NCI-H1436 (cell line): Measurements from ENCODE around the gene NVL.

Experiments
- DNase-seq: peaks from one replicate; lab custom pipeline; 2025; lab: John Stamatoyannopoulos, UW

The NVL gene

DNA sequence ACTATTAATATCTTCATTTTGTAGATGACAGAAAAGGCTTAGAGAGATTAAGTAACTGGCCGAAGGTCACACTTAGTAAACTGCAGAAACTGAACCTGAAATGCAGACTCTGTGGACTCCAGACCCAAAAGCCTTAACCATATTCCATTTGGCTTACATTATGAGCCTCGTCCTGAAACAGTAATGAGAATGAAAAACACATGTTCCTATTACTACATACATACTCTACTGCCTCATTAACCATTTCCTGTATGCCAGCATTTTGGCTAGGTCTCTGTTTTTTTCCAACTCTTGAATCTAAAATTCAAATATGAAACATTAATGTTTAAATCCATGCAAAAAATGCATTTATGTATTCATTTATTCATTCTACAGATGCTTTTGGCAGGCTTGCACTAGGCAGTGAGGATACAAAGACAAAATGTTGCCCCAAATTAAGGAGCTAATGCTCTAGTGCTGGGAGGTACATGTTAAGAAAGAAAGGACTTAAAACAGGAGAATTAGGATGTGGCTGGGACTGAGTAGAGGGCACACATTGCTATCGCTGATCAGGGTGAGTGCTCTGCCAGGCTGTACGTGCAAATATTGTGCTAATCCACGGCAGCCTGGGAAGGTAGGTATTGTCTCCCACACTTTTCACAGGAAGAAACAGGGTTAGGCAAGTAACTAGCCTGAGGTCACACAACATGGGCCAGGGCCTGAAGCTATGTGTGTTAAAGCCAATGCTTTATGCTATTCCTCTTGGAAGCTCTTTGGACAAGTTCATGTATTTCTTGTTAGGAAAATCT, 133.0 kb downstream of the NVL start:
- DNase-seq = no peak

DNA sequence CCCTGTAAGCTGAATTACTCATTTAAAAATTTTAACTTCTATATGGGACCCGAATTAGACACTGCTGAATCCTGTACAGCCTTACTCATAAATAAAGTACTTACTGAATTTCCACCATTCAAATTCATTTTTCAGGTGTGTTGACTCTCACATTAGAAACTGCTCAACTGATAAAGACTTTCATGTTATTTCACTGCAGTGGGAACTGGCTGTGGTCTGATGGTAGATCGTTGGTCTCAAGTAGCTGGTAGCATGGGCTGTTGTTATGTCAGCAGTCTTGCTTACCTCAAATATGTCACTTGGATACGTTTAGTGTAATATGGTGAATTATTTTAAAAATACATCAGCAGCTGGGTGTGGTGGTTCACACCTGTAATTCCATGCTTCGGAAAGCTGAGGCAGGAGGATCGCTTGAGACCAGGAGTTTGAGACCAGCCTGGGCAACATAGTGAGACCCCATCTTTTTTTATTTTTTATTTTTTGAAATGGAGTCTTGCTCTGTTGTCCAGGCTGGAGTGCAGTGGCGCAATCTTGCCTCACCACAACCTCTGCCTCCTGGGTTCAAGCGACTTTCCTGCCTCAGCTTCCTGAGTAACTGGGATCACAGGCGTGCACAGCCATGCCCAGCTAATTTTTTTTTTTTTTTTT, 136.5 kb downstream of the NVL start:
- DNase-seq = no peak

DNA sequence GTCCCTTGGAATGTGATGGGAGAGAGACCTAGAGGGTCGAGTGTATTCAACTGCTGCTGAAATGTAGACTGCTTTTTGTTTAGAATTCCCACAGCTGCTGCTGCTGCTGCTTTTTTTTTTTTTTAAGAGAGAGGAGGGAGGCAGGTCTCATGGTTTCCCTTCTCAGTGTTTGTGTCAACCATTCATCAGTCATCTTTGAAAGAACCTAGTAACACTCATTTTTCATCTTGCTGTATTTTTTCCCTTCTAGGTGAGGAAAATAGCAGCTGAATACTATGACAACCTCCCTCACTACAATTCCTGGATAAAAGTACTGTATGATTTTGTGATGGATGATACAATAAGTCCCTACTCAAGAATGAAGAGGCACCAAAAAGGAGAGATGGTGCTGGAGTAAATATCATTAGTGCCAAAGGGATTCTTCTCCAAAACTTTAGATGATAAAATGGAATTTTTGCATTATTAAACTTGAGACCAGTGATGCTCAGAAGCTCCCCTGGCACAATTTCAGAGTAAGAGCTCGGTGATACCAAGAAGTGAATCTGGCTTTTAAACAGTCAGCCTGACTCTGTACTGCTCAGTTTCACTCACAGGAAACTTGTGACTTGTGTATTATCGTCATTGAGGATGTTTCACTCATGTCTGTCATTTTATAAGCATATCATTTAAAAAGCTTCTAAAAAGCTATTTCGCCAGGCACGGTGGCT, 137.7 kb downstream of the NVL start:
- no peak for DNase-seq

DNA sequence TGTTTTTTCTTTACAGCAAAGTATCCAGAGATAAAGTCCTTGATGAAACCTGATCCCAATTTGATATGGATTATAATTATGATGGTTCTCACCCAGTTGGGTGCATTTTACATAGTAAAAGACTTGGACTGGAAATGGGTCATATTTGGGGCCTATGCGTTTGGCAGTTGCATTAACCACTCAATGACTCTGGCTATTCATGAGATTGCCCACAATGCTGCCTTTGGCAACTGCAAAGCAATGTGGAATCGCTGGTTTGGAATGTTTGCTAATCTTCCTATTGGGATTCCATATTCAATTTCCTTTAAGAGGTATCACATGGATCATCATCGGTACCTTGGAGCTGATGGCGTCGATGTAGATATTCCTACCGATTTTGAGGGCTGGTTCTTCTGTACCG, 140.4 kb downstream of the NVL start:
- DNase-seq = no peak

DNA sequence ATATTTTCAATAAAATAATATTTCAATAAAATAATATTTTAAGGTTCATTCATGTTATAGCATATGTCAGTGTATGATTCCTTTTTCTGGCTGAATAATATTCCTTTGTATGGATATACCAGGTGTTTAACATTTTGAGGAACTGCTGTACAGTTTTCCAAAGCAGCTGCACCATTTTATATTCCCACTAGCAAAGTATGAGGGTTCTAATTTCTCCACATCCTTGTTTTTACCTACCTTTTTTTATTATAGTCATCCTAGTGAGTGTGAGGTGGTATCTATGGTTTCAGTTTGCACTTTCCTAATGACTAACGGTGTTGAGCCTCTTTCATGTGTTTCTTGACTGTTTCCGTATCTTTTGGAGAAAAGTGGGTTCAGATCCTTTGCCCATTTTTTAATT, 141.7 kb downstream of the NVL start:
- no peak for DNase-seq

DNA sequence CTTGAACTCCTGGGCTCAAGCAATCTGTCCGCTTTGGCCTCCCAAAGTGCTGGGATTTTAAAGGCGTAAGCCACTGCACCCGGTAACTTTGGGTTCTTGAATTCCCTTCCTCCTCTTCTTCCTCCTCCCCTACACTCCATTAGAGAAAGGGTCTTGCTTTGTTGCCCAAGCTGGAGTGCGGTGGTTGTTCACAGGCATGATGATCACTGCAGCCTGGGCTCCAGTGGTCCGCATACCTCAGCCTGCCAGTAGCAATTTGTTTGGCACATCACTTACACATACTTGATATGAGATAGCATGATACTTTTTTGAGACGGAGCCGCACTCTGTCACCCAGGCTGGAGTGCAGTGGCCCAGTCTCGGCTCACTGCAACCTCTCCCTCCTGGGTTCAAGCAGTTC, 144.8 kb downstream of the NVL start:
- no peak for DNase-seq

DNA sequence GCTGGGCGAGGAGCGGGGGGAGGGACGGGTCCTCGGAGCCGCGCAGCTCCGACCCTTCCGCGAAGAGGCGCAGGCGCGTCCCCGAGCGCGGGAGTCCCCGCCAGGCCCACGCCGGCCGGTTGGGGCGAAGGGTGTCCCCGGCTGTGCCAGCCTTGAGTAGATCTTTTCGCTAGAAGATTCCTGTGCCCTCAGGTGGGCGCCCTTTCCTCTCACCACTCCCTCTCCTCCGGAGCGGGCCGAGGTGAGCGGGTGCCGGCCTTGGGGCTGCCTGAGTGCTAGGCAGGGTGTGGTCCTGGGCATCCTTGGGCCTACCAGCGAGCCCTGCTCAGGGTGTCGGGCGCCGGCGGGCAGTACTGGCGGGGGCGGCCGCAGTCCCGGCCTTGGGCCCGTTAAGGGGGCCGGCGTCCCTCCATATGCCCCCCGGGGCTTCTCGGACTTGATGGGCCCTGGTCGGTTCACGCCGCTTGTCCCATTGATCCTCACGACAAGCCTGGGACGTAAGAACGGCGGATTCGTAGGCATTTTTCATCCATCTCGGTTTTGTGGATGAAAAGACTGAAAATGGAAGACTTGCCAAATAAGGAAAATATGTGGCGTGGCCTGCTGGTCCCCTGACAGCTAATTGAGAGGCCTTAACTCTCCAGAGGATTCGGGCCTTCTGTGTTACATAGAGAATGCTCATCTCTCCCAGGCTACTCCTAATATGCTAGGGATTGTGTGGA, 146.2 kb downstream of the NVL start:
- DNase-seq = peak; percentile 43

DNA sequence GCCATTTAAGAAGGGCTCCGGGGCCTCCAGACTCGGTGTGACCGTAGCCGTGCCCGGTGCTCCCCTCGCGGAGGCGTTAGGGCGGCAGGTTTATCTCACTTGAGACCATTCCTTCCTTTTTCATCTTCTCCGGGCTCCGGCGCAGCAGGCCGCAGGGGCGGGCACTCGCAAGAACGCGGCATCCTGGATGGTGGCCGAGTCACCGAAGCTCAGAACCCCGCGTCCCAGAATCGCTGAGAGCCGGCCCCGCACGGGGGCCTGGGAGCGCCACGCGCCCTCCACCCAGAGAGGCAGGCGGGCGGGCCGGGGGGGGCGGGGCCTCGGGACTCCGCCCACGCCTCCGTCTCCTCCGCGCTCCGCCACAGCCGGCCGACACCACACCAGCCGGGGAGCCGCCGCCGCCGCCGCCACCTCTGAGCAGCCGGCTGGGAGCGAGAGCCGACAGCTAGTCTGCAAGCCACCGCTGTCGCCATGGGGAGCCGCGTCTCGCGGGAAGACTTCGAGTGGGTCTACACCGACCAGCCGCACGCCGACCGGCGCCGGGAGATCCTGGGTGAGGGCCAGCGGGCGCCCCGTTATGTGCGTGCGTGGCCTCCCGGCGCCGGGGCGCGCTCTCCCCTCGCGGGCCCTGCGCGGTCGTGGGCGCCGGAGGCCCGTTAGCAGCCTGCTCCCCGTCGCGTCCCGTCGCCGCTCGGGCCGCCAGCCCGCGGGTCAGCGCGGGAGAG, 146.9 kb downstream of the NVL start, which contains the start of gene DEGS1:
Gene DEGS1, plus strand, starts transcription at position 375 of the 725 bp plus-strand sequence. Its CDS starts 97 bp downstream, at position 472.
- peak; percentile 91 for DNase-seq

DNA sequence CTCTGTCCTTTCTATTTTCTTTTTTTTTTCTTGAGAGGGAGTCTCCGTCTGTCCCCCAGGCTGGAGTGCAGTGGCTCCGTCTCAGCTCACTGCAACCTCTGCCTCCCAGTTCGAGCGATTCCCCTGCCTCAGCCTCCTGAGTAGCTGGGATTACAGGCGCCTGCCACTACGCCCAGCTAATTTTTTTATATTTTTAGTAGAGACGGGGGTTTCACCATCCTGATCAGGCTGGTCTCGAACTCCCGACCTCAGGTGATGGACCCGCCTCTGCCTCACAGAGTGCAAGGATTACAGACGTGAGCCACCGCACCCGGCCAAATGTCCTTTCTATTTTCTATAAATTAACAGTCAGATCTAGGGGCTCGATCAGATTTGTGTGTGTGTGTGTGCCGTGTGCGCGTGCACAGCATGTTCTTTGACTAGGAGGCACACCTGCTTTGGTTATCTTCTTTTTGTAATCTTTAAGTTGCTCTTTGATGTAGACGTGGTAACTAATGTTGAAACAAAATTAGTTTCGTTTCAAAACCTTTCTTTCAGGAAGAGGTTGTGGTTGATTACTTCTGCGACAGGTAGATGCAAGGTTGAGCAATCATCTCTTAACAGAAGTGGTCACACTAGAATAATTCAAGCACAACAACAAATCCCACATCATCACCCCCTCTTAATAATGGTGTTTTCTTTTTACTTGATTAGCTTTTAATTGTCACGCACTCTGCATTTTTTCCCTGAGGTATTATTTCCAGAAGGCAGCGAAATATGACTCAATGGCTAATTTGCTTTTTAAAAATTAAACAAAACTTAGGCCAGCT, 147.7 kb downstream of the NVL start:
- DNase-seq = no peak

DNA sequence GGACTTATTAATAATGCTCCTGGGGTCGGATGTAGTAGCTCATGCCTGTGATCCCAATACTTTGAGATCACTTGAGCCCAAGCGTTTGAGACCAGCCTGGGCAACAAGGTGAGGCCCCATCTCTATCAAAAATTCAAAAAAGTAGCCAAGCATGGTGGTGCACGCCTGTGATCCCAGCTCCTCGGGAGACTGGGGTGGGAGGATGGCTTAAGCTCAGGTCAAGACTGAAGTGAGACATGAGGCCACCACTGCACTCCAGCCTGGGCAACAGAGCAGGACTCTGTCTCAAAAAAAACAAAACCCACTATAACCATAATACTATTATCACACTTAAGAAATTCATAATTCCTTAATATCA, 148.5 kb downstream of the NVL start:
- DNase-seq = no peak

DNA sequence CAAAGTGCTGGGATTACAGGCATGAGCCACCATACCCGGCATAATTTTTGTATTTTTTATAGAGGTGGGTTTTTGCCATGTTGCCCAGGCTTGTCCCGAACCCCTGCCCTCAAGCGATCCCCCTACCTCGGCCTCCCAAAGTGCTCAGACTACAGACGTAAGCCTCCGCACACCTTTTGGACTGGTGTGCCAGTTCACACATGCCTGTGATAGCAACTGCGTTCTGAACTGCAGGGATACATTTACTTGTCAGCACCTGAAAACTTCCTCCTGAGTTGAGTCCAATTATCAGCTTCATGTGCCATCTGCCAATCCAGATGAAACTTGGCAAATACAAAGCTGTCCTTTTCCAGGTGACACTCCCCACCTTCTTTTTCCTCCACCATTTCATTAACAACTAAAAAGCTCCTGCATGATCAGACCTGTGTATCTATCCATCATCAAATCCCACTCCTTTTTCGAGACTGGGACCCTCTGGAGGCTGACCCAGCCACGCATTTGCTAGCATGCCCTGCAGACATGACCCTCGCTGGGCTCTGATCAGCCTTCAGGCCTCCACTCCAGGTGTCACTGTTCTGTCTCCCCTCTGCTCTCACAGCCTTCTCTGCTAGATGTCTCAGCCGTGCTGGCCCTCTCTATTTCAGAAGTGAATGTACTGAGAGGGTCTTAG, 149.1 kb downstream of the NVL start:
- no peak for DNase-seq

DNA sequence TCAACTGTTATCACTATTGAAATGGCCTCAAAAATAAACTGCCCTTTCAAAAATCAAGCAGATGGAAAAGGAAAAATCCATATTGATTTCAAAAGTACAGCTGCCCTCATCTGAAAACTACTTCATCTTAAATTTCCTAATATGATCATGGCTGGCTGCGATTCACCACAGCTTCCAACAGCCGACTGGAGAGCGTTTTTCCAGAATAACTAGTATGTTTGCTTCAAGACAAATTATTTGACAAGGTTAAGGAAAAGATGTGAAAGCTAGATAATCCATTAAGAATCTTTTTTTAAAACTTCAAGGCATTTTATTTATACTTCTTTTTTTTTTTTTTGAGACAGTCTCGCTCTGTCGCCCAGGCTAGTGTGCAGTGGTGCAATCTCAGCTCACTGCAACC, 151.1 kb downstream of the NVL start:
- DNase-seq = no peak

DNA sequence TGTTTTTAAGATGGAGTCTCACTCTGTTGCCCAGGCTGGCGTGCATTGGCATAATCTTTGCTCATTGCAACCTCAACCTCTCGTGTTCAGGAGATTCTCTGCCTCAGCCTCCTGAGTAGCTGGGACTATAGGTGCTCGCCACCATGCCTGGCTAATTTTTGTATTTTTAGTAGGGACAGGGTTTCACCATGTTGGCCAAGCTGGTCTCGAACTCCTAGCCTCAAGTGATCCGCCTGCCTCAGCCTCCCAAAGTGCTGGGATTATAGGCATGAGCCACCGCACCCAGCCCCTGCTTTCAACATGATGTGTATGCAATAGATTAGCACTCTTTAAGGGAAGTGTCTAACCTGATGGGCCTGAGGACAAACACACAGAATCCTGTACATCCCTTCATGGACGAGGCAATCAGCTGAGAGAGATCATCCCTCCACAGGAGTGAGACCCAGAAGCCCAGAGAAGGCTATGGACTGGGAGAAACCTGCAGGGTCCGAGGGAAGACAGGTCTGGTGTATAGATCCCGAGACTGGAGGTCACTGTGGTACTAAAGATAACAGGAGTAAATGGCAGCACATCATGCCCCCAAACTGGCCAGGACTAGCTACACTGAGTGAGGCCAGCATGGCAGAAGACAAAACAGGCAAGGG, 152.5 kb downstream of the NVL start:
- no peak for DNase-seq
